OCI-LY7 (cell line): ENCODE results near the gene CEP131. TPM values are rescaled to one million over a fixed set of nuclear protein-coding genes. Genes with fewer than 3 reads are reported as not detected.

Source experiments
- BruUV-seq: library from RNA; stranded (reverse); fragments of 400-500 nt; replicated peaks from 2 replicates; lab custom pipeline; 2021; lab: Mats Ljungman, UMichigan
- CTCF ChIA-PET: fragments of 300-600 bp; sonication (Branson Sonifier 250); formaldehyde crosslinking; loops from one replicate; lab custom pipeline; 2022; ENCODE audit warnings: antibody characterized with exemption; ENCODE audit not compliant: unreplicated experiment; lab: Charles Lee
- POLR2A ChIA-PET: fragments of 300-600 bp; sonication (Branson Sonifier 250); formaldehyde crosslinking; loops from one replicate; lab custom pipeline; 2022; ENCODE audit warnings: antibody characterized with exemption; lab: Charles Lee
- DNase-seq: peaks from one replicate; pipeline ENCODE4 v3.0.0-alpha.2; 2015; ENCODE audit warnings: low spot score
- H2AFZ ChIP-seq: fragments of 200-600 bp; sonication (generic), shearing (Covaris generic); 2 replicates; pipeline ENCODE4 v1.6.1; 2014; ENCODE audit warnings: mild to moderate bottlenecking, antibody characterized with exemption, low read length, moderate library complexity
- H3K27ac ChIP-seq: fragments of 200-600 bp; sonication (generic); 2 replicates; pipeline ENCODE4 v1.5.1; 2014; ENCODE audit warnings: mixed run types, low read depth, mild to moderate bottlenecking, moderate library complexity, low read length, inconsistent platforms; ENCODE audit not compliant: poor library complexity, severe bottlenecking
- H3K36me3 ChIP-seq: fragments of 200-600 bp; sonication (generic); 2 replicates; pipeline ENCODE4 v1.6.1; 2014; ENCODE audit warnings: mild to moderate bottlenecking, antibody characterized with exemption, low read length, moderate library complexity, mixed read lengths; ENCODE audit not compliant: insufficient read depth
- H3K4me1 ChIP-seq: fragments of 200-600 bp; sonication (generic); 2 replicates; pipeline ENCODE4 v1.5.1; 2014; ENCODE audit warnings: mild to moderate bottlenecking, low read length; ENCODE audit not compliant: insufficient read depth, poor library complexity, severe bottlenecking
- H3K4me2 ChIP-seq: fragments of 200-600 bp; sonication (generic); 2 replicates; pipeline ENCODE4 v1.6.1; 2014; ENCODE audit warnings: mild to moderate bottlenecking, low read length
- H3K4me3 ChIP-seq: fragments of 200-600 bp; sonication (generic); 2 replicates; pipeline ENCODE4 v1.5.1; 2014; ENCODE audit warnings: mild to moderate bottlenecking, low read depth, low read length; ENCODE audit not compliant: poor library complexity, severe bottlenecking
- H3K79me2 ChIP-seq: fragments of 200-600 bp; sonication (generic); 2 replicates; pipeline ENCODE4 v1.6.1; 2016; ENCODE audit warnings: low read depth, mild to moderate bottlenecking, low read length, moderate library complexity, mixed read lengths; ENCODE audit not compliant: insufficient read depth
- H3K9me2 ChIP-seq: fragments of 200-600 bp; sonication (generic); 2 replicates; pipeline ENCODE4 v1.6.1; 2016; ENCODE audit warnings: mild to moderate bottlenecking, low read length, mixed read lengths; ENCODE audit not compliant: insufficient read depth
- H3K9me3 ChIP-seq: fragments of 200-600 bp; sonication (generic); 2 replicates; pipeline ENCODE4 v1.6.1; 2014; ENCODE audit warnings: mild to moderate bottlenecking, mixed run types, low read length, mixed read lengths
- H4K20me1 ChIP-seq: fragments of 200-600 bp; sonication (generic); 2 replicates; pipeline ENCODE4 v1.6.1; 2014; ENCODE audit warnings: mild to moderate bottlenecking, antibody characterized with exemption, low read length, moderate library complexity, mixed read lengths; ENCODE audit not compliant: insufficient read depth
- CTCF ChIP-seq: fragments of 200-600 bp; sonication (generic); conservative IDR thresholded peaks from 2 replicates; pipeline ENCODE4 v1.5.1; 2014; ENCODE audit warnings: mild to moderate bottlenecking, antibody characterized with exemption, low read length, moderate library complexity, mixed read lengths
- EZH2phosphoT487 ChIP-seq: fragments of 200-600 bp; sonication (generic); IDR thresholded peaks from 2 replicates; pipeline ENCODE4 v1.6.1; 2018; ENCODE audit warnings: low read depth, borderline replicate concordance, mild to moderate bottlenecking, mixed run types, antibody characterized with exemption, low read length, moderate library complexity, mixed read lengths
- intact Hi-C: fragments of 100-400 bp; cut with micrococcal nuclease; formaldehyde crosslinking; loops from one replicate; pipeline ENCODE4 v1.10.0; 2022; ENCODE audit not compliant: unreplicated experiment
- total RNA-seq, 2 experiments: library from RNA; depleted of rRNA in 1 of 2; stranded (reverse); fragments of >200 nt in 1 of 2; shearing (Covaris generic) in 1 of 2; gene quantifications; 2 replicates each; pipeline ENCODE4 v1.2.3, GENCODE V29; 2014 to 2022

CEP131 gene
- total RNA-seq, 2 experiments from 2014 or later = 32.9 to 38.6 TPM

DNA sequence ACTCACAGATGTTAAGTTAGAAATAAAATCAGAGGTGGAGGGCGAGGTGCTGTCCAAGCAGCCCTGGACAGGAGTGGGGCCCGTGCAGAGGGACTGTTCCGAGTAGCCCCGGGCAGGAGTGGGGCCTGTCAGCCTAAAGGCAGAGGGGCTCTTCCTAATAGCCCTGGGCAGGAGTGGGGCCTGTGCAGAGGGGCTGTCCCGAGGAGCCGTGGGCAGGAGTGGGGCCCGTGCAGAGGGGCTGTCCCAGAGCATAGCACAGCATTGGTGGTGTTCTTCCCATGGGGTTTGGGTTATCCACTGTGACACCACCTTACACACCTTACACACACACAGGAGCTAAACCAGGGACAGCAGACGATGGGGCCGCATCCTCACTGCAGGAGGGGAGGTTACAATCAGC, 10.4 kb downstream of the CEP131 start:
- no peaks in the 10 kb centered on the region for H3K79me2 ChIP-seq
- CTCF ChIA-PET = no interaction called here
- POLR2A ChIA-PET = no interaction called here
- no peak overlapping the region for H3K4me2 ChIP-seq
- H3K27ac ChIP-seq = no peak overlapping the region
- intact Hi-C loops = no loop called here
- no peak overlapping the region for H3K4me3 ChIP-seq
- no peaks in the 10 kb centered on the region for H3K9me2 ChIP-seq
- no TSS peak for BruUV-seq
- DNase-seq = no peak
- H3K4me1 ChIP-seq = peaks cover 5% of the 10 kb centered on the region
- TF ChIP-seq CTCF (no peak), EZH2phosphoT487 (no peak)
- H2AFZ ChIP-seq = no peak overlapping the region
- no peaks in the 10 kb centered on the region for H3K9me3 ChIP-seq
- no peaks in the 10 kb centered on the region for H3K36me3 ChIP-seq
- no peaks in the 10 kb centered on the region for H4K20me1 ChIP-seq

- BruUV-seq = no TSS peak
- intact Hi-C loops = no loop called here
- H4K20me1 ChIP-seq = no peaks in the 10 kb centered on the region
- no peak overlapping the region for H3K4me2 ChIP-seq
- no peaks in the 10 kb centered on the region for H3K79me2 ChIP-seq
- no peaks in the 10 kb centered on the region for H3K9me2 ChIP-seq
- ChIA-PET CTCF (no interaction called here), POLR2A (no interaction called here)
- TF ChIP-seq CTCF = no peak
- TF ChIP-seq EZH2phosphoT487 = no peak
- H3K9me3 ChIP-seq = no peaks in the 10 kb centered on the region
- peaks cover 12% of the 10 kb centered on the region for H3K4me1 ChIP-seq
- H2AFZ ChIP-seq = no peak overlapping the region
- DNase-seq = no peak
- H3K4me3 ChIP-seq = no peak overlapping the region
- H3K27ac ChIP-seq = no peak overlapping the region
- H3K36me3 ChIP-seq = peaks cover 8% of the 10 kb centered on the region
Observed at GRCh38 chr17:81210868-81211267, 11.9 kb downstream of the CEP131 start.

- peaks cover 11% of the 10 kb centered on the region for H3K36me3 ChIP-seq
- BruUV-seq = no TSS peak
- H2AFZ ChIP-seq = no peak overlapping the region
- H3K79me2 ChIP-seq = no peaks in the 10 kb centered on the region
- H3K4me3 ChIP-seq = no peak overlapping the region
- H4K20me1 ChIP-seq = no peaks in the 10 kb centered on the region
- no peak overlapping the region for H3K27ac ChIP-seq
- H3K9me3 ChIP-seq = no peaks in the 10 kb centered on the region
- ChIA-PET POLR2A (no interaction called here), CTCF (no interaction called here)
- no peak overlapping the region for H3K4me2 ChIP-seq
- H3K4me1 ChIP-seq = peaks cover 12% of the 10 kb centered on the region
- TF ChIP-seq CTCF = no peak
- no peak for TF ChIP-seq EZH2phosphoT487
- intact Hi-C loops = no loop called here
- no peaks in the 10 kb centered on the region for H3K9me2 ChIP-seq
- no peak for DNase-seq
Observed at GRCh38 chr17:81210466-81210865, 12.3 kb downstream of the CEP131 start.
